ENCODE data around the gene DGKE.

Gene DGKE

GRCh38 chr17:56917559-56918296 lies 83.8 kb downstream of the DGKE start:
- no peak for DNase-seq

GRCh38 chr17:56918916-56919315 lies 85.0 kb downstream of the DGKE start:
- DNase-seq, result no peak
